K562 (cell line): ENCODE results near the gene APOBEC3C. TPM values are rescaled to one million over a fixed set of nuclear protein-coding genes. Genes with fewer than 3 reads are reported as not detected.

Experiments
- ATAC-seq: fragments of 200-7000 bp; cut with Tn5 transposase; 3 replicates; pipeline ENCODE4 v1.9.1; 2020; ENCODE audit warnings: moderate library complexity
- BruUV-seq: library from RNA; stranded (reverse); fragments of 400-500 nt; replicated peaks from 2 replicates; lab custom pipeline; 2021; lab: Mats Ljungman, UMichigan
- CTCF ChIA-PET: fragments of 300-600 bp; formaldehyde crosslinking; extraction: SDS; loops from one replicate; lab custom pipeline; 2021; ENCODE audit warnings: low intra/inter-chr PET ratio; lab: Yijun Ruan, JAX
- POLR2A ChIA-PET: fragments of 300-600, 350-650 bp; sonication (Branson Sonifier 250); formaldehyde crosslinking; extraction: SDS; loops from one replicate; lab custom pipeline; 2021; ENCODE audit warnings: antibody characterized with exemption, inconsistent platforms; lab: Yijun Ruan, JAX
- DNase-seq, 4 experiments: peaks; one replicate each; pipeline versions ENCODE4 v3.0.0 to v3.0.0-alpha.2; 2011 to 2018; ENCODE audit warnings: low spot score in 3 of 4, mixed read lengths in 3 of 4; ENCODE audit errors: extremely low read depth in 1 of 4
- FAIRE-seq: peaks from 2 replicates; lab custom pipeline; 2011; peaks lifted over from hg19 to GRCh38; lab: Jason Lieb, UNC
- H2AFZ ChIP-seq: 2 replicates; pipeline ENCODE4 v1.6.0; 2011; ENCODE audit warnings: low read depth, low read length, control low read depth, inconsistent platforms
- H3K27ac ChIP-seq: fragments of 200-600 bp; 3 replicates; pipeline ENCODE4 v1.8.0; 2011; ENCODE audit warnings: low read depth, mild to moderate bottlenecking, control low read depth, inconsistent platforms, low read length, moderate library complexity, mixed read lengths; ENCODE audit errors: extremely low read depth
- H3K27me3 ChIP-seq, 2 experiments: fragments of 300-600 bp in 1 of 2; 2 replicates in 1 of 2; 3 replicates in 1 of 2; pipeline versions ENCODE4 v1.6.0 to v1.8.0; 2011; ENCODE audit warnings: inconsistent platforms in 2 of 2, low read length in 2 of 2, mild to moderate bottlenecking in 1 of 2, mixed read lengths in 1 of 2, moderate library complexity in 1 of 2; ENCODE audit not compliant: control insufficient read depth in 2 of 2, insufficient read depth in 2 of 2
- H3K36me3 ChIP-seq: fragments of 300-600 bp; 3 replicates; pipeline ENCODE4 v1.8.0; 2011; ENCODE audit warnings: mild to moderate bottlenecking, low read length, inconsistent platforms; ENCODE audit not compliant: control insufficient read depth, insufficient read depth
- H3K4me1 ChIP-seq, 2 experiments: fragments of 200-600 bp in 1 of 2; replicated peaks in 1 of 2; 2 replicates in 1 of 2; 3 replicates in 1 of 2; pipeline versions ENCODE4 v1.5.1 to v1.8.0; 2011; ENCODE audit warnings: inconsistent platforms in 2 of 2, low read length in 2 of 2, mild to moderate bottlenecking in 1 of 2, mixed read lengths in 1 of 2, moderate library complexity in 1 of 2; ENCODE audit not compliant: control insufficient read depth in 2 of 2, insufficient read depth in 2 of 2
- H3K4me2 ChIP-seq: 2 replicates; pipeline ENCODE4 v1.6.1; 2011; ENCODE audit warnings: low read length, control low read depth, inconsistent platforms, mixed read lengths; ENCODE audit not compliant: insufficient read depth
- H3K4me3 ChIP-seq: fragments of 200-600 bp; sonication (generic), shearing (Covaris generic); 2 replicates; pipeline ENCODE4 v1.5.1; 2016; ENCODE audit warnings: control low read depth, inconsistent platforms
- H3K79me2 ChIP-seq: fragments of 200-600 bp; 3 replicates; pipeline ENCODE4 v1.8.0; 2011; ENCODE audit warnings: low read length, inconsistent platforms; ENCODE audit not compliant: control insufficient read depth, insufficient read depth
- H3K9ac ChIP-seq, 2 experiments: 2 replicates each; pipeline versions ENCODE4 v1.6.0 to v1.6.1; 2011; ENCODE audit warnings: low read depth in 2 of 2, low read length in 2 of 2, control low read depth in 1 of 2, inconsistent platforms in 1 of 2, mild to moderate bottlenecking in 1 of 2, mixed read lengths in 1 of 2; ENCODE audit not compliant: insufficient read depth in 1 of 2
- H3K9me1 ChIP-seq: one replicate; pipeline ENCODE4 v1.6.0; 2011; ENCODE audit warnings: inconsistent platforms, mild to moderate bottlenecking, low read length, moderate library complexity; ENCODE audit not compliant: control insufficient read depth, insufficient read depth
- H3K9me3 ChIP-seq: replicated peaks from 2 replicates; pipeline ENCODE4 v1.5.1; 2011; ENCODE audit warnings: low read depth, low read length, inconsistent platforms; ENCODE audit not compliant: control insufficient read depth, insufficient read depth
- H4K20me1 ChIP-seq: replicated peaks from 2 replicates; pipeline ENCODE4 v1.6.1; 2011; ENCODE audit warnings: low read length, inconsistent platforms, mixed read lengths; ENCODE audit not compliant: control insufficient read depth, insufficient read depth
- ARID1B ChIP-seq: fragments of 450-650 bp; IDR thresholded peaks from 2 replicates; pipeline ENCODE4 v1.6.1; 2016; ENCODE audit warnings: antibody characterized with exemption, mild to moderate bottlenecking, inconsistent platforms
- BCOR ChIP-seq: fragments of 450-650 bp; IDR thresholded peaks from 2 replicates; pipeline ENCODE4 v1.6.1; 2016
- BHLHE40 ChIP-seq: IDR thresholded peaks from 2 replicates; pipeline ENCODE4 v1.6.1; 2011; ENCODE audit warnings: low read length, improper control_type of control experiment
- CBFA2T2 ChIP-seq: fragments of 450-650 bp; conservative IDR thresholded peaks from 2 replicates; pipeline ENCODE4 v1.6.1; 2017; ENCODE audit warnings: mild to moderate bottlenecking
- CBFA2T3 ChIP-seq: fragments of 450-650 bp; IDR thresholded peaks from 2 replicates; pipeline ENCODE4 v1.6.1; 2017
- CTCF ChIP-seq, 3 experiments: IDR thresholded peaks in 2 of 3; conservative IDR thresholded peaks in 1 of 3; 2 replicates each; pipeline ENCODE4 v1.5.1; 2011 to 2012; ENCODE audit warnings: low read length in 3 of 3, mild to moderate bottlenecking in 3 of 3, control low read depth in 2 of 3, improper control_type of control experiment in 1 of 3, inconsistent platforms in 1 of 3, low read depth in 1 of 3, mixed read lengths in 1 of 3, moderate library complexity in 1 of 3; ENCODE audit not compliant: insufficient read depth in 2 of 3
- EP300 ChIP-seq: IDR thresholded peaks from 2 replicates; pipeline ENCODE4 v1.6.1; 2012; ENCODE audit warnings: low read length, improper control_type of control experiment
- MTA2 ChIP-seq: fragments of 450-650 bp; IDR thresholded peaks from 2 replicates; pipeline ENCODE4 v1.6.1; 2016; ENCODE audit warnings: low read depth
- PHB ChIP-seq: fragments of 250-450 bp; sonication (Bioruptor Pico); IDR thresholded peaks from 2 replicates; pipeline ENCODE4 v1.5.0; 2021
- POLR2G ChIP-seq: fragments of 200-400 bp; formaldehyde crosslinking; IDR thresholded peaks from 2 replicates; pipeline ENCODE4 v1.6.1; 2017; ENCODE audit warnings: low read depth, mild to moderate bottlenecking, antibody characterized with exemption, low read length, moderate library complexity
- SP2 ChIP-seq: IDR thresholded peaks from 2 replicates; pipeline ENCODE4 v1.6.1; 2011; ENCODE audit warnings: mild to moderate bottlenecking, low read depth, low read length, moderate library complexity; ENCODE audit not compliant: poor library complexity, severe bottlenecking; ENCODE audit errors: extremely low read depth
- SRF ChIP-seq, 2 experiments: fragments of 250-450, 450-650 bp in 1 of 2; sonication (Bioruptor Pico) in 1 of 2; sonication (generic) in 1 of 2; formaldehyde crosslinking; IDR thresholded peaks; 2 replicates each; pipeline versions ENCODE4 v1.5.0 to v1.5.1; 2020 to 2022; ENCODE audit warnings: mild to moderate bottlenecking in 1 of 2, missing genetic modification reagents in 1 of 2
- TAL1 ChIP-seq: fragments of 450-650 bp; IDR thresholded peaks from 2 replicates; pipeline ENCODE4 v1.6.1; 2016; ENCODE audit warnings: mild to moderate bottlenecking
- TCF3 ChIP-seq: sonication (generic); formaldehyde crosslinking; IDR thresholded peaks from 2 replicates; pipeline ENCODE4 v1.4.0; 2020; ENCODE audit warnings: mild to moderate bottlenecking, missing genetic modification reagents
- ZNF133 ChIP-seq: fragments of 250-450 bp; sonication (Bioruptor Pico); IDR thresholded peaks from 2 replicates; pipeline ENCODE4 v1.4.0; 2020; ENCODE audit warnings: mild to moderate bottlenecking
- ZNF41 ChIP-seq: fragments of 250-450 bp; sonication (Bioruptor Pico); conservative IDR thresholded peaks from 2 replicates; pipeline ENCODE4 v1.4.0; 2020; ENCODE audit warnings: mild to moderate bottlenecking
- ZNF766 ChIP-seq: fragments of 200-800 bp; sonication (Bioruptor generic); conservative IDR thresholded peaks from 2 replicates; pipeline ENCODE4 v1.6.1; 2016; ENCODE audit warnings: missing genetic modification characterization, missing compliant biosample characterization
- WGBS: fragments of 100-300 bp; shearing (Covaris generic); methylation state at CpG from one replicate; pipeline ENCODE4 v1.1.6; 2016; ENCODE audit warnings: low coverage, mixed read lengths; ENCODE audit not compliant: insufficient coverage; ENCODE audit errors: missing lambda C conversion rate; 5-methylcytosine and 5-hydroxymethylcytosine counted together
- in situ Hi-C: fragments of 300-500 bp; cut with MboI; formaldehyde crosslinking; loops from 4 replicates; pipeline ENCODE4 v1.15.0; 2018; ENCODE audit warnings: inconsistent platforms, mixed read lengths
- intact Hi-C: fragments of 100-400 bp; cut with micrococcal nuclease; formaldehyde crosslinking; loops from 2 replicates; pipeline ENCODE4 v1.14.2; 2022
- polyA plus RNA-seq, 8 experiments: library from polyadenylated mRNA; depleted of rRNA in 4 of 8; stranded (reverse) in 5 of 8; unstranded in 3 of 8; fragments of >200 nt; fragmentation: Nextera tagmentation in 2 of 8; fragmentation: Illumina TruSeq in 1 of 8; extraction: Ambion mirVana in 2 of 8; extraction: Trizol in 1 of 8; gene quantifications; 2 replicates each; pipeline versions ENCODE4 v1.2.1 to v1.2.3, GENCODE V29; 2011 to 2014; ENCODE audit warnings: inconsistent platforms in 1 of 8, missing spikeins in 1 of 8
- total RNA-seq, 7 experiments: library from RNA; depleted of rRNA in 6 of 7; stranded (reverse); fragments of >200 nt in 6 of 7; fragmentation: Illumina TruSeq in 2 of 7; extraction: Trizol in 2 of 7; gene quantifications; 2 replicates each; pipeline versions ENCODE4 v1.2.1 to v1.2.3, GENCODE V29; 2011 to 2021; ENCODE audit warnings: low replicate concordance in 1 of 7
- TF ChIP-seq, protein P1 (sequence below): sonication (generic); formaldehyde crosslinking; IDR thresholded peaks from 2 replicates; pipeline ENCODE4 v1.8.0; 2022; ENCODE audit warnings: mild to moderate bottlenecking, missing genetic modification reagents

The APOBEC3C gene
- total and polyA plus RNA-seq, 9 of the 15 experiments (the other 6 are each of a cell fraction or from before 2014, with no cell fraction given) = 12.4 to 285 (median 55.5) TPM

DNA sequence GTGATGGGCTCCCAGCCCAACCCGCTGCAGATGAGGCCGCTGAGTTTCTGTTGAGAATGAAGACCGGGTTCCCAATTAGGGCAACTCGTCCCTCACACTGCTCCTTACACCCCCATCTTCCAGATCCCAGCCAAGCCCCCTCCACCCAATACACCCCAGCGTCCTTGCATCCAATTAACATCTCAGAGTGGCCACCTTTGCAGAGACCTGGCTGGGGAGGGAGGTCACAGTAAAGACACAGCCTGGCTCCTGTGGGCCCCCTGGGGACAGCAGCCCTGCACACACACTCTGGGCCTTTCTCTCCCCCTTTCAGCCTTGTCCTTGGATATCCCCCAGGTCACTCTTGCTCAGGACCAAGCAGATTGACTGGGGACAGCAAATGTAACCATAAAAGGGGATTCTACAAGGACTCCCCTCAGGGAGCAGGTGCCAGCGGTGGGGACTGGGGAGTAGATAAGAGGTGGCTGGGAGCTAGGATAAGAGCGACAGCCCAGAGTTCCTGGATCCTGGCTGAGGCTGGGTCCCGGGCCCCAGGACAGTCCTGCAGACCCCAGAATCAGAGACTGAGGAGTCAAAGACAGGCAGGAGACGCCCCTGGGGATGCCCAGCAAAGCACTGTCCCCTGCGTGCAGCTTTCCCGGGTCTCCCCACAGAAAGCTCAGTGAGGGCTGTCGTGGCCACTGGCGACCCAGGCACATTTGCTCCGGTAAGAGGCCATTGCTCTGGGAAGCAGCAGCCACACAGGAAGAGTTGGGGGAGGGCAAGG is 48.3 kb upstream of the APOBEC3C start:
- Histone ChIP-seq H3K9me1 (no peaks in the 10 kb centered on the region), H3K4me3 (no peak overlapping the region), H3K4me2 (peak overlapping the region; percentile 41; the same call in 1 of the 2 replicates), H3K9ac (peak overlapping the region in 1 of 2 experiments; percentile 76; a peak in 2 of 4 replicates), H3K27ac (no peak overlapping the region), H2AFZ (no peak overlapping the region), H3K9me3 (no peaks in the 10 kb centered on the region), H3K4me1 (peaks cover 10 to 37% of the 10 kb centered on the region in 2 experiments; a peak in 4 of 5 replicates), H4K20me1 (no peaks in the 10 kb centered on the region), H3K36me3 (no peaks in the 10 kb centered on the region), H3K79me2 (no peaks in the 10 kb centered on the region), H3K27me3 (peaks cover 0 to 22% of the 10 kb centered on the region in 2 experiments; a peak in 2 of 5 replicates)
- WGBS = 2% methylated on average over 7 of the region's 14 CpGs
- ATAC-seq (peak; percentile 51), DNase-seq (peak in 3 of 4 experiments; percentile 27 to 37 (median 28)), FAIRE-seq (no peak)
- intact Hi-C loops = no loop called here
- in situ Hi-C loops = no loop called here
- no peak for TF ChIP-seq BCOR
- TF ChIP-seq CBFA2T2 = peak; percentile 57
- peak; percentile 67 for TF ChIP-seq TCF3
- no peak for TF ChIP-seq SP2
- no peak for TF ChIP-seq POLR2G
- TF ChIP-seq CBFA2T3 = peak; percentile 73
- no peak for TF ChIP-seq ZNF766 (CRISPR knock-in tag)
- TF ChIP-seq ZNF133 (CRISPR knock-in tag) = no peak
- TF ChIP-seq TAL1 = peak; percentile 63
- TF ChIP-seq EP300 = peak; percentile 12; the same call in 1 of the 2 replicates
- TF ChIP-seq, protein P1, sequence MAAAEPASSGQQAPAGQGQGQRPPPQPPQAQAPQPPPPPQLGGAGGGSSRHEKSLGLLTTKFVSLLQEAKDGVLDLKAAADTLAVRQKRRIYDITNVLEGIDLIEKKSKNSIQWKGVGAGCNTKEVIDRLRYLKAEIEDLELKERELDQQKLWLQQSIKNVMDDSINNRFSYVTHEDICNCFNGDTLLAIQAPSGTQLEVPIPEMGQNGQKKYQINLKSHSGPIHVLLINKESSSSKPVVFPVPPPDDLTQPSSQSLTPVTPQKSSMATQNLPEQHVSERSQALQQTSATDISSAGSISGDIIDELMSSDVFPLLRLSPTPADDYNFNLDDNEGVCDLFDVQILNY (CRISPR knock-in tag) = no peak
- TF ChIP-seq CTCF (IDR thresholded peaks at IDR 0.05 in 2 of 3, conservative IDR thresholded peaks at IDR 0.05 in 1 of 3; ENCODE audit: insufficient read depth in 2 of 3, low read depth in 1 of 3, low read length in 3 of 3) = peak in 1 of 3 experiments; percentile 1; a peak in 1 of 6 replicates
- TF ChIP-seq ARID1B = peak; percentile 64
- TF ChIP-seq PHB (CRISPR knock-in tag) = no peak
- TF ChIP-seq BHLHE40 = 0 out of 2 replicates have a peak, but pooled peaks have one; percentile 29
- no peak for TF ChIP-seq ZNF41 (CRISPR knock-in tag)
- TF ChIP-seq SRF (CRISPR knock-in tag; IDR thresholded peaks at IDR 0.05) = peak in 1 of 2 experiments; percentile 91; a peak in 1 of 4 replicates
- TF ChIP-seq MTA2 = 0 out of 2 replicates have a peak, but pooled peaks have one; percentile 22
- ChIA-PET POLR2A (interaction anchor here (0.6 kb wide), 2 partner anchors 39 to 94 kb away, joined by 3 to 5 read pairs; partner anchors contain the start of gene CBX6), CTCF (no interaction called here)
- no TSS peak for BruUV-seq
